ENCODE measurements around the gene CDYL. TPM values are rescaled to one million over a fixed set of nuclear protein-coding genes. Genes with fewer than 3 reads are reported as not detected.

Gene CDYL
- total RNA-seq, 1 donor from 2014 or later = 40.5 TPM

GRCh38 chr6:4943716-4944115 lies 167.5 kb downstream of the CDYL start:
- TF ChIP-seq CTCF (IDR thresholded peaks at IDR 0.05) = no peak
- Histone ChIP-seq H3K27me3 (ENCODE audit: low read depth) (no peaks in the 10 kb centered on the region), H3K36me3 (peaks cover 32% of the 10 kb centered on the region), H3K4me1 (peaks cover 17% of the 10 kb centered on the region), H3K9me3 (no peaks in the 10 kb centered on the region), H3K27ac (no peak overlapping the region), H3K4me3 (no peak overlapping the region)
- ATAC-seq (no peak), DNase-seq (no peak)
- intact Hi-C loops (cut with DNase I) = no loop called here

- no peak for DNase-seq
- Histone ChIP-seq H3K27ac (no peak overlapping the region), H3K27me3 (ENCODE audit: low read depth) (no peaks in the 10 kb centered on the region), H3K4me1 (peaks cover 17% of the 10 kb centered on the region), H3K4me3 (no peak overlapping the region), H3K36me3 (peaks cover 33% of the 10 kb centered on the region), H3K9me3 (no peaks in the 10 kb centered on the region)
- intact Hi-C loops (cut with DNase I) = no loop called here
- TF ChIP-seq CTCF (IDR thresholded peaks at IDR 0.05) = no peak
- ATAC-seq = no peak
These were observed 168.1 kb downstream of the CDYL start for GRCh38 chr6:4944325-4944724.

- no peak for ATAC-seq
These were observed 170.3 kb downstream of the CDYL start for GRCh38 chr6:4946521-4946920.

GRCh38 chr6:4947716-4948115 lies 171.5 kb downstream of the CDYL start:
- DNase-seq (no peak), ATAC-seq (no peak)
- no peak for TF ChIP-seq CTCF (IDR thresholded peaks at IDR 0.05)
- Histone ChIP-seq H3K9me3 (no peaks in the 10 kb centered on the region), H3K36me3 (peaks cover 56% of the 10 kb centered on the region), H3K4me3 (no peak overlapping the region), H3K4me1 (peaks cover 5% of the 10 kb centered on the region), H3K27me3 (ENCODE audit: low read depth) (no peaks in the 10 kb centered on the region), H3K27ac (no peak overlapping the region)
- intact Hi-C loops (cut with DNase I) = no loop called here

More at GRCh38 chr6:4946521-4946920, 170.3 kb downstream of the CDYL start:
- Histone ChIP-seq H3K9me3 (no peaks in the 10 kb centered on the region), H3K27ac (no peak overlapping the region), H3K4me1 (peaks cover 17% of the 10 kb centered on the region), H3K36me3 (peaks cover 44% of the 10 kb centered on the region), H3K4me3 (no peak overlapping the region), H3K27me3 (ENCODE audit: low read depth) (no peaks in the 10 kb centered on the region)
- intact Hi-C loops (cut with DNase I) = no loop called here
- TF ChIP-seq CTCF (IDR thresholded peaks at IDR 0.05) = no peak
- no peak for DNase-seq

GRCh38 chr6:4948781-4949450 lies 172.7 kb downstream of the CDYL start:
- Histone ChIP-seq H3K27ac (no peak overlapping the region), H3K4me1 (no peaks in the 10 kb centered on the region), H3K9me3 (no peaks in the 10 kb centered on the region), H3K4me3 (no peak overlapping the region), H3K27me3 (ENCODE audit: low read depth) (no peaks in the 10 kb centered on the region), H3K36me3 (peaks cover 63% of the 10 kb centered on the region)
- TF ChIP-seq CTCF (IDR thresholded peaks at IDR 0.05) = no peak
- DNase-seq (no peak), ATAC-seq (no peak)
- intact Hi-C loops (cut with DNase I) = no loop called here
